Amygdala (tissue), 56 donors: ENCODE results near the gene KIR2DL3.
"Not testable (repeated sequence)": the region's sequence is repeated elsewhere in the genome, so short reads cannot be mapped to it uniquely, and the experiment has no call there.

ENCODE experiments used
- DNase-seq, 56 donors: peaks; one replicate each; lab custom pipeline; 2025; lab: John Stamatoyannopoulos, UW

The KIR2DL3 gene

GRCh38 chr19:54786091-54786723 lies 47.9 kb downstream of the KIR2DL3 start:
- DNase-seq: not testable (repeated sequence)

DNA sequence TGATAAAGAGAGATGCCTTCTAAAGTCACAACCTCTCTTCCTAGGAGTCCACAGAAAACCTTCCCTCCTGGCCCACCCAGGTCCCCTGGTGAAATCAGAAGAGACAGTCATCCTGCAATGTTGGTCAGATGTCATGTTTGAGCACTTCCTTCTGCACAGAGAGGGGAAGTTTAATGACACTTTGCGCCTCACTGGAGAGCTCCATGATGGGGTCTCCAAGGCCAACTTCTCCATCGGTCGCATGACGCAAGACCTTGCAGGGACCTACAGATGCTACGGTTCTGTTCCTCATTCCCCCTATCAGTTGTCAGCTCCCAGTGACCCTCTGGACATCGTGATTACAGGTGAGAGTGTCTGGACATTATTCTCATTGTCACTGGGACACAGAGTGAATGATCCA lies 49.8 kb downstream of the KIR2DL3 start:
- not testable (repeated sequence) for DNase-seq

DNA sequence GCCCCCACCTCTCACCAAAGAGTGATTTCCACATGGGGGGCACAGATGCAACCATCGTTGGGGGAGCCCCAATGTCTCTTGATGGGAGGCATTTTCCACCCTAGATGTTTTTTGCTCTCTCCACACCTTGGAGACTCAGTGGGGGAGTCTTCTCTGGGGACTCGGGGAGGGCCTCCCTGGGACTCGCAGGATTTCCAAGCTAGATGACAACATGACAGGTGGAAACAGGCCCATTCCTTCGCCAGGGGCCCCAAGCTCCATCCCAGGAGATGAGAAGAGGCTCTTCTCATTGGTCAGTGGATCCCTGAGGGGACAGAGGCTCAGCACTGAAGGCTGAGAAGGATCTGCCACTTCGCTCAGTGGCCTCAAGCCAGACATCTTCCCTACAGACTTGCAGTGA lies 52.4 kb downstream of the KIR2DL3 start:
- no peak for DNase-seq

DNA sequence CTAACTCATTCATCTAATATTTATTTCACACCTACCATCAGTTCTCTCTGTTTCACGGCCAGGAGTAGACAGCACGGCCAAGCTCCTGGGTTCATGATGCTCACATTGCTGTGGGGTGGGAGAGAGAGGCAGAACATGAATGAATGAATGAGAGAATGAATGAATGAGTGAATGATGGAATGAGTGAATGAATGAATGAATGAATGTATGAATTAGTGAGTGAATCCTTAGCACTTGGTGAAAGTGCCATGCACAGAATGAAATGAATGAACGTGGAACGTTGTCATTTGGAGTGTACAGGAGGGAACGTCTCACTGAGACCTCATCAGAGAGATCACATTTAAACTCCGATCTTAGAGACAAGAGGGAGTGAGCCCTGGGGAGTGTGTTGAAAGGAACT lies 53.2 kb downstream of the KIR2DL3 start:
- no peak for DNase-seq

DNA sequence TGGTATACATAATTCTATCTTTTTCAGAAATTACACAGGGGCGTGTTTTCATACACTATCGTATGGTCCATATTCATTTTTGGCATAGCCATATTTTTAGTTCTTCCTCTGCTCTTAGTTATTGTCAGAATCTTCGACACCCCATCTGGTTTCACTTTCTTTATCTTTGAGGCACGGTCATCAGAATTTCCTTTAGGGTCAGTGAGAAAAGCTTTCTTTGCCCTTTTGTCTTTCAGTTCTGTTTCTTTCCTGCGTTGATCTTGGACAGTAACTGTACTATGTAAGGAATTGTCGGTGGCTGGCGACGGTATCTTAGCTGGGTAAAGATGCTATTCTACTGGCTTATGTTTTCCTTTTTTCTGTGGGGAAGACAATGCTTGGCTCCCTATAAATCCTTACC lies 54.5 kb downstream of the KIR2DL3 start:
- DNase-seq: no peak

DNA sequence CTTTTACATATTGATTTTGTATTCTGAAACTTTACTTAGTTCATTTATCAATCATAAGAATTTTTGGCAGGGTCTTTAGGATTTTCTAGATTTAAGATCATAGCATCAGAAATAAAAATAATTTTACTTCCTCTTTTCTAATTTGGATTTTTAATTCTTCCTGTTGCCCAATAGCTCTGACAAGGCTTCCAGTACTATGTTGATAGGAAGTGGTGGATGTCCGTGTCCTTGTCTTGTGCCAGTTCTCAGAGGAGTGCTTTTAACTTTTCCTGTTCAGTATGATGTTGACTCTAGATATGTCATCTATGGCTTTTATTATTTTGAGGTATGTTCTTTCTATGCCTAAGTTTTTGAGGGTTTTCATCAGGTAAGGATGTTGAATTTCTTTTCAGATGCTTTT lies 57.4 kb downstream of the KIR2DL3 start:
- DNase-seq: no peak
